A673 (cell line): ENCODE data around the gene ZDHHC23. TPM values are rescaled to one million over a fixed set of nuclear protein-coding genes. Genes with fewer than 3 reads are reported as not detected.

Experiments used
- Bru-seq: library from RNA; stranded (reverse); fragments of 400-500 nt; gene quantifications from one replicate; lab custom pipeline; 2021; lab: Mats Ljungman, UMichigan
- BruChase-seq, 2 experiments: library from RNA; stranded (reverse); fragments of 400-500 nt; gene quantifications; one replicate each; lab custom pipeline; 2021; lab: Mats Ljungman, UMichigan
- BruUV-seq: library from RNA; stranded (reverse); fragments of 400-500 nt; replicated peaks from 2 replicates; lab custom pipeline; 2021; lab: Mats Ljungman, UMichigan
- CTCF ChIA-PET: fragments of 300-600 bp; sonication (Branson Sonifier 250); formaldehyde crosslinking; loops from one replicate; lab custom pipeline; 2022; ENCODE audit warnings: antibody characterized with exemption; lab: Charles Lee
- POLR2A ChIA-PET: fragments of 300-600 bp; sonication (Branson Sonifier 250); formaldehyde crosslinking; loops from one replicate; lab custom pipeline; 2022; ENCODE audit warnings: antibody characterized with exemption; ENCODE audit not compliant: low non-redundant PET; lab: Charles Lee
- DNase-seq: peaks from one replicate; pipeline ENCODE4 v3.0.0-alpha.2; 2015; ENCODE audit warnings: low spot score
- H3K27ac ChIP-seq: fragments of 200-600 bp; sonication (generic); 2 replicates; pipeline ENCODE4 v1.5.1; 2016; ENCODE audit warnings: mixed run types, low read depth, mild to moderate bottlenecking, mixed read lengths, antibody characterized with exemption, low read length; ENCODE audit not compliant: poor library complexity, severe bottlenecking
- H3K27me3 ChIP-seq: fragments of 200-600 bp; sonication (generic); replicated peaks from 2 replicates; pipeline ENCODE4 v1.6.1; 2017; ENCODE audit warnings: mixed run types, low read depth, mild to moderate bottlenecking, mixed read lengths, antibody characterized with exemption, low read length; ENCODE audit not compliant: insufficient read depth, poor library complexity
- H3K36me3 ChIP-seq: fragments of 200-600 bp; sonication (generic); 2 replicates; pipeline ENCODE4 v1.6.1; 2016; ENCODE audit warnings: mixed run types, mild to moderate bottlenecking, mixed read lengths, antibody characterized with exemption, low read length; ENCODE audit not compliant: insufficient read depth, poor library complexity, severe bottlenecking
- H3K4me1 ChIP-seq: fragments of 200-600 bp; sonication (generic); 2 replicates; pipeline ENCODE4 v1.6.1; 2017; ENCODE audit warnings: mixed run types, mild to moderate bottlenecking, mixed read lengths, antibody characterized with exemption, low read length; ENCODE audit not compliant: insufficient read depth, poor library complexity, severe bottlenecking
- H3K4me3 ChIP-seq: fragments of 200-600 bp; sonication (generic); 2 replicates; pipeline ENCODE4 v1.5.1; 2016; ENCODE audit warnings: low read depth, mixed run types, mild to moderate bottlenecking, mixed read lengths, low read length; ENCODE audit not compliant: poor library complexity, severe bottlenecking
- H3K9me3 ChIP-seq: fragments of 200-600 bp; sonication (generic); 2 replicates; pipeline ENCODE4 v1.6.1; 2016; ENCODE audit warnings: mixed run types, low read depth, mild to moderate bottlenecking, mixed read lengths, antibody characterized with exemption, low read length; ENCODE audit not compliant: poor library complexity, severe bottlenecking
- CTCF ChIP-seq: fragments of 300-800, 200-600 bp; sonication (generic); conservative IDR thresholded peaks from 2 replicates; pipeline ENCODE4 v1.5.1; 2017; ENCODE audit warnings: low read depth, mild to moderate bottlenecking, antibody characterized with exemption, low read length, moderate library complexity, mixed read lengths
- EZH2 ChIP-seq: fragments of 200-600 bp; sonication (generic); IDR thresholded peaks from 2 replicates; pipeline ENCODE4 v1.6.1; 2017; ENCODE audit warnings: borderline replicate concordance, low read depth, mild to moderate bottlenecking, mixed read lengths, antibody characterized with exemption, low read length; ENCODE audit not compliant: poor library complexity, severe bottlenecking
- intact Hi-C: fragments of 100-400 bp; cut with micrococcal nuclease; formaldehyde crosslinking; loops from one replicate; pipeline ENCODE4 v1.10.0; 2022; ENCODE audit not compliant: unreplicated experiment
- long read RNA-seq: library from polyadenylated mRNA; stranded (forward); transcript quantifications from one replicate; pipeline ENCODE4 v2.0.0, GENCODE V29; 2022
- total RNA-seq: library from RNA; stranded (reverse); gene quantifications from 2 replicates; pipeline ENCODE4 v1.2.3, GENCODE V29; 2021

ZDHHC23 gene
- 0.74 and 1.1 TPM in 2 replicates for total RNA-seq
- percentile 26 among the genes with signal in this experiment for Bru-seq, nascent RNA
- percentile 34 among the genes with signal in this experiment for BruChase-seq, experiment 1, labeled RNA remaining after a 2-hour chase
- BruChase-seq, experiment 2, labeled RNA remaining after a 6-hour chase = percentile 39 among the genes with signal in this experiment
- long read RNA-seq = 0 reads

- no TSS peak for BruUV-seq
- Histone ChIP-seq H3K4me1 (no peaks in the 10 kb centered on the region), H3K9me3 (no peaks in the 10 kb centered on the region), H3K36me3 (no peaks in the 10 kb centered on the region), H3K27ac (no peak within 1 kb of the TSS), H3K4me3 (peak within 1 kb of the TSS; percentile 46), H3K27me3 (peaks cover 43% of the 10 kb centered on the region)
- ChIA-PET POLR2A (no interaction called here), CTCF (no interaction called here)
- TF ChIP-seq EZH2 (no peak), CTCF (no peak)
- intact Hi-C loops = no loop called here
- DNase-seq = peak; percentile 56
Measured at GRCh38 chr3:113947372-113948014, at the start of gene ZDHHC23. ZDHHC23 (plus strand) TSS chr3:113948013; CDS start chr3:113948803, 790 bp downstream.

GRCh38 chr3:113898892-113899291, 48.9 kb upstream of the ZDHHC23 start:
- Histone ChIP-seq H3K9me3 (no peaks in the 10 kb centered on the region), H3K27me3 (no peaks in the 10 kb centered on the region), H3K4me3 (no peak overlapping the region), H3K27ac (no peak overlapping the region), H3K36me3 (no peaks in the 10 kb centered on the region), H3K4me1 (no peaks in the 10 kb centered on the region)
- ChIA-PET CTCF (no interaction called here), POLR2A (no interaction called here)
- no peak for DNase-seq
- intact Hi-C loops = no loop called here
- BruUV-seq = no TSS peak
- TF ChIP-seq EZH2 (no peak), CTCF (no peak)

DNA sequence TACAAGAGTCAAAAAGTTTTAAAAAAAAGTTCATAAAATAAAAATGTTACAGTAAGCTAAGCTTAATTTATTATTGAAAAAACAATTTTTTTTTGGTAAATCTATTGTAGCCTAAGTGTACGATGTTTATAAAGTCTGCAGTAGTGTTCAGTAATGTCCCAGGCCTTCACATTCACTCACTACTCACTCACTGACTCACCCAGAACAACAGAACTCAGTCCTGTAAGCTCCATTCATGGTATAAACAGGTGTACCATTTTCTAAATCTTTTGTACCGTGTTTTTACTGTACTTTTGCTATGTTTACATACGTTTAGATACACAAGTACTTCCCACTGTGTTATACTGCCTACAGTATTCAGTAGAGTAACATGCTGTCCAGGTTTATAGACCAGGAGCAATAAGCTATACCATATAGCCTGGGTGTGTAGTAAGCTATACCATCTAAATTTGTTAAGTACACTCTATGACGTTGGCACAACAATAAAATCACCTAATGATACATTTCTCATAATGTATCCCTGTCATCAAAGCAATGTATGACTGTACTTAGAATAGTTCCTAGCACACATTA, 41.2 kb upstream of the ZDHHC23 start:
- no TSS peak for BruUV-seq
- Histone ChIP-seq H3K9me3 (no peaks in the 10 kb centered on the region), H3K27me3 (no peaks in the 10 kb centered on the region), H3K36me3 (no peaks in the 10 kb centered on the region), H3K4me1 (no peaks in the 10 kb centered on the region), H3K27ac (no peak overlapping the region), H3K4me3 (no peak overlapping the region)
- intact Hi-C loops = no loop called here
- ChIA-PET POLR2A (no interaction called here), CTCF (no interaction called here)
- no peak for DNase-seq
- TF ChIP-seq CTCF (no peak), EZH2 (no peak)
